ENCODE measurements around the gene AGT. TPM values are rescaled to one million over a fixed set of nuclear protein-coding genes. Genes with fewer than 3 reads are reported as not detected.
"Not testable (repeated sequence)": the region's sequence is repeated elsewhere in the genome, so short reads cannot be mapped to it uniquely, and the experiment has no call there.

The AGT gene
- total RNA-seq, 2 experiments from 2014 or later = not detected

DNA sequence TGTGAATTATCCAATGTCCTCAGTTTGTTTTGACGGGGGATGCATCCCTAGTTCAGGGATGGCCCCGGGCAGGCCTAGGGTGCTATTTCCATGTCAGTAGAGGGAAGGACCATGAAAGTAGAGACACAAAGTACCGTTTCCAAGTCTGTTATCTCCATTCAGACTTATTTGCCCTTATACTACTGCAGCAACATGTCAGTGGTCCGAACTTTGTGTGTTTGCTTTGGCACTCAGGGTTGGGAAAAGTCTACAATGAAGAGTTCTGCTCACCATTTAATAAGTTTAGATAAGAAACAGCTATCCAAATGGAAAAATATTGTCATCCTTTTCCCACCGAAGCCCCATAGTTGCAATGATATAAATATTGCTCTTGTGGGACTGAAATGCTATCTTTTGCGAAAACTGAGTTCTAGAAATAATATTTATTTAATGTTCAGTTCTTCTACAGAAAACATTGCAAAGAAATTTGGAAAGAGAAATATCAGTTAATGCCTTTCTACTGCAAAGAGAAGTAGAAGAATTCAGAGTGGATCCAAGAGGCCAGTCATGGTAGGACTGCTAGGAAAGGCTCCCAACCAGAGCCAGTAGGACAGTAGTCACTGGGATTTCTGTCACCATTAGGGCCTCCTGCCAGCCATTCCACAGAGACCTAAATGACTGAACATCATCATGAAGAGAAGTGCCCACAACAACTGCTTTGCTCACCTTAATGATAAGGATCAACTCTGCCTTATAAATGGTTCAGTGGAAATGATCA, 11.5 kb upstream of the AGT start:
- POLR2A ChIA-PET = no interaction called here

DNA sequence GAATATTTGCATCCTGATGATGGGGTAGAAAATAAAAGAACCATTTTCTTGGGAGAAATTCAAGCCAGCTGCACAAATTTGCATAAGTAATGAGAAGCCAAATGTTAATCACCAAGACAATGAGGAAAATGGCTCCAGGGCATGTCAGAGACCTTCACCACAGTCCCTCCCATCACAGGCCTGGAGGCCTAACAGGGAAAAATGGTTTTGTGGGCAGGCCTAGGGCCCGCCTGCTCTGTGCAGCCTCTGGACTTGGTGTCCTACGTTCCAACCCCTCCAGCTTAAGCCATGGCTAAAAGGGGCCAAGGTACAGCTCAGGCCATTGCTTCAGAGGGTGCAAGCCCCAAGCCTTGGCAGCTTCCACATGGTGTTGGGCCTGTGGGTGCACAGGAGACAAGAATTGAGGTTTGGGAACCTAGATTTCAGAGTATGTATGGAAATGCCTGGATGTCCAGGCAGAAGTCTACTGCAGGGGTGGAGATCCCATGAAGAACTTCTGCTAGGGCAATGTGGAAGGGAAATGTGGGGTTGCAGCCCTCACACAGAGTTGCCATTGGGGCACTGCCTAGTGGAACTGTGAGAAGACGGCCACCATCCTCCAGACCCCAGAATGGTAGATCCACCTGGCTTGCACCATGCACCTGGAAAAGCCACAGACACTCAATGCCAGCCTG, 8.1 kb upstream of the AGT start:
- H3K9me3 Mint-ChIP-seq; POLR2A ChIA-PET; H3K36me3 Mint-ChIP-seq (ENCODE audit: low read depth); DNase-seq; H3K4me3 Mint-ChIP-seq; H3K27ac Mint-ChIP-seq; CTCF ChIA-PET; H3K4me1 Mint-ChIP-seq; H3K27me3 Mint-ChIP-seq: not testable (repeated sequence)

More for the DNA sequence above, 11.5 kb upstream of the AGT start:
- Mint-ChIP-seq H3K4me3 (no peak overlapping the region), H3K36me3 (ENCODE audit: low read depth) (no peaks in the 10 kb centered on the region), H3K4me1 (no peaks in the 10 kb centered on the region), H3K27me3 (peaks cover 10% of the 10 kb centered on the region), H3K9me3 (peaks cover 6% of the 10 kb centered on the region), H3K27ac (no peak overlapping the region)
- DNase-seq = no peak
- CTCF ChIA-PET = no interaction called here

DNA sequence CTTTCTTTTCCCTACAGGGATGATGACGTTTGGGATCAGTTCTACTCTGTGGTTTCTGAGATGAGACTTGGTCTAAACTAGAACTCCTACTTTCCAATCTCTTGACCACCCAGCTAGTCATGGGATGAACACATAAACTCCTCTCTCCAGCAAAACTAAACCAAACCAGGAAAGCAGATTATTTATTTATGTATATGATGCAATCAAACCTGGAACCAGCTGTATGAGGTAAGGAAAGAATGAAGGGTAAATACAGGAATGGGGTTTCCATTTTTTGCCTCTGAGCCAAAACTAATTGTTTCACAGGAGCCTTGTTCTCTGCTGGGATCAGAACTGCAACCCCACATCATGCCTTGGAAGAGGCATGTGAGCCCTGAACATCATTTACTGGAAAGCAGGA, 3.3 kb upstream of the AGT start:
- ChIA-PET CTCF (no interaction called here), POLR2A (no interaction called here)
- Mint-ChIP-seq H3K4me1 (no peaks in the 10 kb centered on the region), H3K27me3 (peaks cover 11% of the 10 kb centered on the region), H3K36me3 (ENCODE audit: low read depth) (no peaks in the 10 kb centered on the region), H3K27ac (no peak overlapping the region), H3K4me3 (no peak overlapping the region), H3K9me3 (peaks cover 6% of the 10 kb centered on the region)
- DNase-seq = no peak

DNA sequence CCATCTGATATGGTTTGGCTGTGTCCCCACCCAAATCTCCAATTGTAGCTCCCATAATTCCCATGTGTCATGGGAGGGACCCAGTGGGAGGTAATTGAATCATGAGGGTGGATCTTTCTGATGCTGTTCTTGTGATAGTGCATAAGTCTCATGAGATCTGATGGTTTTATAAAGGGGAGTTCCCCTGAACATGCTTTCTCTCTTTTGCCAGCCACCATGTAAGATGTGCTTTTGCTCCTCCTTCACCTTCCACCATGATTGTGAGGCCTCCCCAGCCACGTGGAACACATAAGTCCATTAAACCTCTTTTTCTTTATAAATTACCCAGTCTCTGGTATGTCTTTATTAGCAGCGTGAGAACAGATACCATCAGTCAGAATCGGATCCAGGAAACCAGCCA, 2.5 kb upstream of the AGT start:
- H3K36me3 Mint-ChIP-seq (ENCODE audit: low read depth); POLR2A ChIA-PET; H3K27ac Mint-ChIP-seq; H3K4me3 Mint-ChIP-seq; H3K4me1 Mint-ChIP-seq; H3K9me3 Mint-ChIP-seq; CTCF ChIA-PET; DNase-seq; H3K27me3 Mint-ChIP-seq: not testable (repeated sequence)

DNA sequence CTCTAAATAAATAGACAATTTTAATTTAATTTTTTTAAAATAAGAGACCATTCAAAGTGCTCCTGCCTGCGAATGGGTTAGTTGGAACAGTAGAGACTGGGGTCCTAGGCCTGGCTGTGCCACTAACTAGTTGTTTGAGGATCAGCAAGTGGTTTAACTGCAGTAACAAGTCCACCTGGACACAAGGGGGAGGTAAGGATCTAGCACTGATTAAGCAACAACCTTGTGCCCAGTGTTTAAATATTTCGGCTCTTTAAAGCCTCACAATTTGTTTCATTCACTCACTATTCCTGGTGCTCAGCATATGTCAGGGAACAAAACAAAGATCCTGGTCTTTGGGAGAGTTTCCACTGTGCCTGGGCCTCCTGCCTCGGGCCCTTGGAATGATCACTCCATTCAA, 1.6 kb upstream of the AGT start:
- no peak for DNase-seq
- ChIA-PET CTCF (no interaction called here), POLR2A (no interaction called here)
- H3K27ac Mint-ChIP-seq = no peak overlapping the region
- peaks cover under 1% of the 10 kb centered on the region for H3K9me3 Mint-ChIP-seq
- no peaks in the 10 kb centered on the region for H3K4me1 Mint-ChIP-seq
- H3K36me3 Mint-ChIP-seq (ENCODE audit: low read depth) = no peaks in the 10 kb centered on the region
- H3K4me3 Mint-ChIP-seq = no peak overlapping the region
- peaks cover 6% of the 10 kb centered on the region for H3K27me3 Mint-ChIP-seq

DNA sequence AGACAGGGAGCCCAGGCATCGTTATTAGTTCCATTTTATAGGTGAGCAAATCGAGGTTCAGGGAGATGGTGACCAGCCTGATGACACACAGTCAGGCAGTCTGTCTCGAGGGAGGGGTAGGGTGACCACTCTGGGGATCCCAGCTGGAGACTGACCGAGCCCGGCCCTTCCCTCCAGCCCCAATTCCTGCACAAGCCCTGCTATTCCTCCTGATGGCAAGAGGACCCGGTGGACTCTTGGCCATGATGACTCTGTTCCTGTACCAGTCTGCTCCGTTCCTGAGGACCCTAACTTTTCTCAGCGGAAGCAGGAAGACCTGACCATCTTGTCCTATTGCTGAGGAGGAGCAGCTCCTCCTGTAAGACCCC, 391 bp downstream of the AGT start:
- Mint-ChIP-seq H3K36me3 (ENCODE audit: low read depth) (no peaks in the 10 kb centered on the region), H3K27me3 (peaks cover 6% of the 10 kb centered on the region), H3K27ac (no peak overlapping the region), H3K9me3 (no peaks in the 10 kb centered on the region), H3K4me3 (no peak overlapping the region), H3K4me1 (peaks cover 1% of the 10 kb centered on the region)
- ChIA-PET CTCF (no interaction called here), POLR2A (no interaction called here)
- DNase-seq = no peak

DNA sequence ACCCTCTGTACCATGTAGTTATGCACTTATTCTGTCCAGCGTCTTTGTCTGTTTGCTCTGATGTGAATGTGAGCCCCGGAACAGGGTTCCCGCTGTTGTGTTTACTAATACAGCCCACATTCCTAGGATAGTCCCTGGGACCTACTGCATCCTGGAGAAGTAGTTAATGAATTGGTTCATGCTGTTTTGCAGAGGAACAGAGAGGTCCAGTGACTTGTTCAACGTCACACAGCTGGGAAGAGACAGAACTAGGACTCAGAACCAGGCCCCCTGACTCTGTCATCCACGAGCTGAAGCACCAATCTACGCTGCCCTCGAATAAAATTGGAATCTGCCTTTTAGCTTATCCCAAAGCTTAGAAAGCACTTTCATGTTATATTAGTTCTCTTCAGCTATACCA, 784 bp downstream of the AGT start:
- ChIA-PET POLR2A (no interaction called here), CTCF (no interaction called here)
- no peak for DNase-seq
- Mint-ChIP-seq H3K36me3 (ENCODE audit: low read depth) (no peaks in the 10 kb centered on the region), H3K4me3 (no peak overlapping the region), H3K27ac (no peak overlapping the region), H3K4me1 (peaks cover 4% of the 10 kb centered on the region), H3K27me3 (peaks cover 3% of the 10 kb centered on the region), H3K9me3 (no peaks in the 10 kb centered on the region)

DNA sequence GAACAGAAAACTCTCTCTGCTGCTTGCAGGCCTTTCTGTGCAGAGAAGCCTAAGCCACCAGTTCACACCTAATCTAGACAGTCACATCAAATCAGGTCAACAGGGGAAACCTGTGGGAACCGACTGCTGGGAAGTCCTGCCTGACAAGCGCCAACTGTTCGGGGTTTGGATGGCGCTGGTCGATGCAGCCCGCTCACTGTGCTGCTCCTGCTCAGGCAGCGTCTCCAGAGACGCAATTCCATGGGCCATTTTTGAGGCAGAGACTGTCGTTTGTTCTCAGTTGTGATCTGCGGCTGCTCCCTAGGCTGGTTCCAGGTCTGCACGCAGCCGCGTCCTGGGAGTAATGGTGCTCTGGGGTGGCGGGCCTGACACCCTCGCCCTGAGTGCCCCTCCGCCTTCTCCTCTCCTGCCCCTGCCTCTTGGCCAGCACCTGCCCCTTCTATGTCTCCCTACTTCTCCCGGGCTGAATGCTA, 1.4 kb downstream of the AGT start:
- Mint-ChIP-seq H3K4me3 (no peak overlapping the region), H3K9me3 (no peaks in the 10 kb centered on the region), H3K27me3 (peaks cover 3% of the 10 kb centered on the region), H3K27ac (no peak overlapping the region), H3K36me3 (ENCODE audit: low read depth) (no peaks in the 10 kb centered on the region), H3K4me1 (peaks cover 4% of the 10 kb centered on the region)
- ChIA-PET POLR2A (no interaction called here), CTCF (no interaction called here)
- DNase-seq = no peak

DNA sequence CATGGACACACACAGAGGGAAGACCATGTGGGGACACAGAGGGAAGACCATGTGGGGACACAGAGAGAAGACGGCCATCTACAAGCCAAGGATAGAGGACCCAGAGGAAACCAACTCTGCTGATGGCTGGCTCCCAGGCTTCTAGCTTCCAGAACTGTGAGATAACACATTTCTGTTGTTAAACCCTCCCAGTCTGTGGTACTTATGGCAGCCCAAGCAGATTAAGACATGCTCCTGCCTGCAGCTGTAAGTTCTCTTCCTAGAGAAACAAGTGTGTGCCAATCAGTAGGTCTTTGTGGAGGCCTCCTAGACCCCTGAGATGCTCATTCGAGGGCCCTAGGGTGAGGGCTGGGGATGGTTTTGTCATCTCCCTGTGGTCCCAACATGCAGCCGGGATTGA, 2.7 kb downstream of the AGT start:
- H3K4me1 Mint-ChIP-seq = peaks cover 4% of the 10 kb centered on the region
- H3K4me3 Mint-ChIP-seq = no peak overlapping the region
- H3K27me3 Mint-ChIP-seq = peaks cover 3% of the 10 kb centered on the region
- no peaks in the 10 kb centered on the region for H3K36me3 Mint-ChIP-seq (ENCODE audit: low read depth)
- H3K27ac Mint-ChIP-seq = no peak overlapping the region
- no peaks in the 10 kb centered on the region for H3K9me3 Mint-ChIP-seq
- no peak for DNase-seq
- ChIA-PET CTCF (no interaction called here), POLR2A (no interaction called here)

DNA sequence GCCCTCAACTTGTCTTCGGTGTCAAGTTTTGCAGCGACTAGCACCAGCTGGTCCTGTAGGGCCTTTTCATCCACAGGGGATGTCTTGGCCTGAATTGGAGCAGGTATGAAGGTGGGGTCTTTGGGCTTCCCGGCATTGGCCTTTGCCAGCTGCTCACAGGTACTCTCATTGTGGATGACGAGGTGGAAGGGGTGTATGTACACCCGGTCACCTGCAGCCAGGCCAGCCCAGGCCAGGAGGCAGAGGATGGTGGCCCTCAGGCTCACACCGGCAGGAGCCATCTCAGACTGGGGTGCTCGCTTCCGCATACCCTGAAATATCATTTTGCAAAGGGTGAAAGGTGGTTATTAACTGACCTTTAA, 3.4 kb downstream of the AGT start:
- Mint-ChIP-seq H3K36me3 (ENCODE audit: low read depth) (no peaks in the 10 kb centered on the region), H3K9me3 (no peaks in the 10 kb centered on the region), H3K4me1 (peaks cover 4% of the 10 kb centered on the region), H3K27me3 (peaks cover 3% of the 10 kb centered on the region), H3K4me3 (no peak overlapping the region), H3K27ac (no peak overlapping the region)
- no peak for DNase-seq
- CTCF ChIA-PET = no interaction called here
- POLR2A ChIA-PET = no interaction called here

DNA sequence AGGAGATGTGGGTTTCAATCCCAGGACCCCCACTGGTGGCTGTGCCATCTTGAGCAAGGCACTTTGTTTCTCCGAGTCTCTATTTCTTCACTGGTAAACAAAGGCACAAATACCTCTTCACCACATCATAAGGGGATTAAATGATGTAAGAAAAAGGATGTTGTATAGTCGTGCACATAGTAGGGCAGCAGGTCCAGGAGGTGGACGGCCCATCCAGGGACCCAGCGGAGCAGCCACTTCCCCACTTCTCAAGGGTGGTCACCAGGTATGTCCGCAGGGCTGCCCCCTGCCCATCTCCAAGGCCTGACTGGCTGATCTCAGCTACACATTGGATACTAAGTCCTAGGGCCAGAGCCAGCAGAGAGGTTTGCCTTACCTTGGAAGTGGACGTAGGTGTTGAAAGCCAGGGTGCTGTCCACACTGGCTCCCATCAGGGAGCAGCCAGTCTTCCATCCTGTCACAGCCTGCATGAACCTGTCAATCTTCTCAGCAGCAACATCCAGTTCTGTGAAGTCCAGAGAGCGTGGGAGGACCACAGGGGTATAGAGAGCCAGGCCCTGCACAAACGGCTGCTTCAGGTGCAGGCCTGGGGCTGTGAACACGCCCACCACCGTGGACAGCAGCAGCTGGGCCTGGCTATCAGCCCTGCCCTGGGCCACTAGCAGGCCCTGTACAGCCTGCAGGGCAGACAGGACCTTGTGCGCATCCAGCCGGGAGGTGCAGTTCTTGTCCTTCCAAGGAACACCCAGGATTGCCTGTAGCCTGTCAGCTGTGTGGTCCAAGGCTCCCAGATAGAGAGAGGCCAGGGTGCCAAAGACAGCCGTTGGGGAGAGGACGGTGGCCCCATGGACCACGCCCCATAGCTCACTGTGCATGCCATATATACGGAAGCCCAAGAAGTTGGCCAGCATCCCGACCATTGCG, 4.0 kb downstream of the AGT start:
- no peak for DNase-seq
- H3K27ac Mint-ChIP-seq = no peak overlapping the region
- no peaks in the 10 kb centered on the region for H3K36me3 Mint-ChIP-seq (ENCODE audit: low read depth)
- CTCF ChIA-PET = no interaction called here
- POLR2A ChIA-PET = no interaction called here
- H3K9me3 Mint-ChIP-seq = no peaks in the 10 kb centered on the region
- H3K4me3 Mint-ChIP-seq = no peak overlapping the region
- H3K4me1 Mint-ChIP-seq = peaks cover 4% of the 10 kb centered on the region
- peaks cover 2% of the 10 kb centered on the region for H3K27me3 Mint-ChIP-seq

DNA sequence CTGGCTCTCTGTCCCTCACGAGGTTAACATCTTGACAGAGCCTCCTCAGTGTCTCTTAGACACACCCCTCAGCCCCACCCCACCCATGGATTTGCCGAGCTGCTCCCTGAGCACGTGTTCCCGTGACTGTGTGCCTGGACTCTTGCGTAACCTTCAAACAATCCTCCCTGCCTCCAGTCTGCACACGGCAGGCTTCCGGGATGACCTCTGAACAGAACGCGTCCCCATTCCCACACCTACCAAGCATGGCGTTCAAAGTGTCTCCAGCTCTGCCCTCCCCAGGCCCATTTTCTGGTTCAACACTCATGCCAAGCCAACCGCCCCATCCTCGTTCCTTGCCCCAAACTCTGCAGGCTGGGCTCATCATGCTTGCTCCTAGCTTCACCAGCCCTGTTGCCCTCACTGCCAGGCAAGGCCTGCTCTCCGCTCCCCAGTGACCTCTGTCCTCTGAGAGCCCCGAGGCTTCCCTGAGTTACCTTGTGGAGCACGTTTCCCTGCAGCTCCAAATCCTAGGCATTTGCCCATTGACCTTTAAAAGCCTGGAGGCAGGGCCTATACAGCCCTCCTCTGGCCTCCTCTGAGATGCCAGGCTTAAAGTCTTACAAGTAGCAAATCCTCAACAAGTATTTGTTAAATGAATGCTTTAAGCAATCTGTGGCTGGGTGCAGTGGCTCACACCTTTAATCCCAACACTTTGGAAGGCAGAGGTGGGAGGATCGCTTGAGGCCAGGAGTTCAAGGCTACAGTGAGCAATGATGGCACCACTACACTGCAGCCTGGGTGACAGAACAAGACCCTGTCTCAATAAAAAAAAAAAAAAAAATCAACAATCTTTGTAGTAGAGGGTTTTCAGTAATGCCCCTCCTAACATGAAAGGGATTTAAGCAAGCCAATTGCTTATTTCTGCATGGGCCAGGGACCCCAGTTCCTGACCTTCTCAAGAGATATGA, 5.0 kb downstream of the AGT start:
- Mint-ChIP-seq H3K4me3 (no peak overlapping the region), H3K36me3 (ENCODE audit: low read depth) (no peaks in the 10 kb centered on the region), H3K4me1 (peaks cover 4% of the 10 kb centered on the region), H3K9me3 (no peaks in the 10 kb centered on the region), H3K27ac (no peak overlapping the region), H3K27me3 (peaks cover 2% of the 10 kb centered on the region)
- no peak for DNase-seq
- POLR2A ChIA-PET = no interaction called here
- CTCF ChIA-PET = no interaction called here

Measured in activated CD4-positive, alpha-beta memory T cell treated with anti-CD3 and anti-CD28 coated beads, Interleukin-2, amount 10 ng/mL, durations not matched to agents 7 days and 5 days (primary cell).